ENCODE data around the gene PLSCR3. TPM values are rescaled to one million over a fixed set of nuclear protein-coding genes. Genes with fewer than 3 reads are reported as not detected.

Gene PLSCR3
- total RNA-seq, 1 donor from 2014 or later: 68.4 TPM

GRCh38 chr17:7393613-7394451 lies 493 bp downstream of the PLSCR3 start:
- Mint-ChIP-seq H3K36me3 (peaks cover 16% of the 10 kb centered on the region), H3K4me3 (peak overlapping the region; percentile 90), H3K27me3 (ENCODE audit: low read depth) (no peaks in the 10 kb centered on the region), H3K9me3 (no peaks in the 10 kb centered on the region), H3K27ac (peak overlapping the region; percentile 88), H3K4me1 (peaks cover 12% of the 10 kb centered on the region)
- TF ChIP-seq CTCF (IDR thresholded peaks at IDR 0.05; ENCODE audit: unreplicated experiment): no peak
- no peak for DNase-seq (ENCODE audit: low spot score in 2 of 2, unreplicated experiment in 2 of 2)

GRCh38 chr17:7392696-7393612 lies 1.4 kb downstream of the PLSCR3 start:
- Mint-ChIP-seq H3K4me1 (peaks cover 12% of the 10 kb centered on the region), H3K9me3 (no peaks in the 10 kb centered on the region), H3K36me3 (peaks cover 16% of the 10 kb centered on the region), H3K27me3 (ENCODE audit: low read depth) (no peaks in the 10 kb centered on the region), H3K4me3 (peak overlapping the region; percentile 90), H3K27ac (peak overlapping the region; percentile 66)
- DNase-seq (ENCODE audit: low spot score in 2 of 2, unreplicated experiment in 2 of 2): no peak
- no peak for TF ChIP-seq CTCF (IDR thresholded peaks at IDR 0.05; ENCODE audit: unreplicated experiment)

GRCh38 chr17:7391307-7391706 lies 3.0 kb downstream of the PLSCR3 start:
- Mint-ChIP-seq H3K4me1 (peaks cover 12% of the 10 kb centered on the region), H3K4me3 (no peak overlapping the region), H3K27ac (no peak overlapping the region), H3K27me3 (ENCODE audit: low read depth) (no peaks in the 10 kb centered on the region), H3K9me3 (no peaks in the 10 kb centered on the region), H3K36me3 (peaks cover 16% of the 10 kb centered on the region)
- no peak for TF ChIP-seq CTCF (IDR thresholded peaks at IDR 0.05; ENCODE audit: unreplicated experiment)
- no peak for DNase-seq (ENCODE audit: low spot score in 2 of 2, unreplicated experiment in 2 of 2)

GRCh38 chr17:7389924-7390910 lies 4.1 kb downstream of the PLSCR3 start:
- peaks cover 12% of the 10 kb centered on the region for H3K4me1 Mint-ChIP-seq
- no peak for DNase-seq (ENCODE audit: low spot score in 2 of 2, unreplicated experiment in 2 of 2)
- H3K36me3 Mint-ChIP-seq: peaks cover 16% of the 10 kb centered on the region
- H3K27me3 Mint-ChIP-seq (ENCODE audit: low read depth): no peaks in the 10 kb centered on the region
- no peaks in the 10 kb centered on the region for H3K9me3 Mint-ChIP-seq
- no peak for TF ChIP-seq CTCF (IDR thresholded peaks at IDR 0.05; ENCODE audit: unreplicated experiment)
- H3K27ac Mint-ChIP-seq: no peak overlapping the region
- no peak overlapping the region for H3K4me3 Mint-ChIP-seq

- DNase-seq (ENCODE audit: low spot score in 2 of 2, unreplicated experiment in 2 of 2): no peak
- no peak overlapping the region for H3K27ac Mint-ChIP-seq
- no peak for TF ChIP-seq CTCF (IDR thresholded peaks at IDR 0.05; ENCODE audit: unreplicated experiment)
- peaks cover 6% of the 10 kb centered on the region for H3K4me1 Mint-ChIP-seq
- no peaks in the 10 kb centered on the region for H3K9me3 Mint-ChIP-seq
- H3K4me3 Mint-ChIP-seq: no peak overlapping the region
- peaks cover 4% of the 10 kb centered on the region for H3K27me3 Mint-ChIP-seq (ENCODE audit: low read depth)
- H3K36me3 Mint-ChIP-seq: peaks cover 18% of the 10 kb centered on the region
These were observed 5.5 kb downstream of the PLSCR3 start for GRCh38 chr17:7388856-7389255.
